ENCODE results near the gene FAM107B. TPM values are rescaled to one million over a fixed set of nuclear protein-coding genes. Genes with fewer than 3 reads are reported as not detected.

FAM107B gene
- total RNA-seq, 1 experiment from 2014 or later, result 61.6 TPM

DNA sequence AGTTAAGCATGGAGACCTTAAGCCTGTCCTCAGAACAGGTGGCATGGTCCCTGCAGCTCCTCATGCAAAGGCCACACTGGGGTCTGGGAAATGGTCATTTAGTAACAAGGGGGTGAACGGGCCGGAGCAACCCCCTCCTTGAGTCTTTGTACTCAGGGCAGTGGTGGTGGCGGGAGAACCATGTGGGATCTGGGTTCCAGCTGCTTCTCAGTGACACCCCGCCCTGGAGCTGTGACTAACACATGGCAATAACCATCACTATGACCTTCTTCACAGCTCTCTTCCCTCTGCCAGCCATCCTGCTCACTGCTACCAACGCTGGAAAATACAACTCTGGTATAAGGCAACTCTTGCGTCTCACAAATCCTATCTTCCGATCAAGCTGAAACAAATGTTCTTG, 240.5 kb downstream of the FAM107B start:
- Histone ChIP-seq H3K27ac (ENCODE audit: low read depth, low read length, poor library complexity, severe bottlenecking) (no peak overlapping the region), H3K4me3 (ENCODE audit: low read depth, low read length, poor library complexity, severe bottlenecking) (no peak overlapping the region), H3K4me1 (ENCODE audit: insufficient read depth, low read length, poor library complexity, severe bottlenecking) (no peaks in the 10 kb centered on the region), H3K36me3 (ENCODE audit: insufficient read depth, low read length, poor library complexity, severe bottlenecking) (peaks cover 7% of the 10 kb centered on the region), H3K9me3 (ENCODE audit: low read depth, low read length, poor library complexity, severe bottlenecking) (no peaks in the 10 kb centered on the region), H3K27me3 (replicated peaks; ENCODE audit: insufficient read depth, low read depth, low read length, poor library complexity) (no peaks in the 10 kb centered on the region)
- no peak for DNase-seq (ENCODE audit: low spot score)
- intact Hi-C loops (cut with micrococcal nuclease; ENCODE audit: unreplicated experiment), result loop anchor here (10.0 kb wide), 1 partner anchor 441 kb away; no protein-coding TSS in a partner anchor
- TF ChIP-seq EZH2 (IDR thresholded peaks at IDR 0.05; ENCODE audit: borderline replicate concordance, low read depth, low read length, poor library complexity, severe bottlenecking), result no peak
- TF ChIP-seq, protein P1, sequence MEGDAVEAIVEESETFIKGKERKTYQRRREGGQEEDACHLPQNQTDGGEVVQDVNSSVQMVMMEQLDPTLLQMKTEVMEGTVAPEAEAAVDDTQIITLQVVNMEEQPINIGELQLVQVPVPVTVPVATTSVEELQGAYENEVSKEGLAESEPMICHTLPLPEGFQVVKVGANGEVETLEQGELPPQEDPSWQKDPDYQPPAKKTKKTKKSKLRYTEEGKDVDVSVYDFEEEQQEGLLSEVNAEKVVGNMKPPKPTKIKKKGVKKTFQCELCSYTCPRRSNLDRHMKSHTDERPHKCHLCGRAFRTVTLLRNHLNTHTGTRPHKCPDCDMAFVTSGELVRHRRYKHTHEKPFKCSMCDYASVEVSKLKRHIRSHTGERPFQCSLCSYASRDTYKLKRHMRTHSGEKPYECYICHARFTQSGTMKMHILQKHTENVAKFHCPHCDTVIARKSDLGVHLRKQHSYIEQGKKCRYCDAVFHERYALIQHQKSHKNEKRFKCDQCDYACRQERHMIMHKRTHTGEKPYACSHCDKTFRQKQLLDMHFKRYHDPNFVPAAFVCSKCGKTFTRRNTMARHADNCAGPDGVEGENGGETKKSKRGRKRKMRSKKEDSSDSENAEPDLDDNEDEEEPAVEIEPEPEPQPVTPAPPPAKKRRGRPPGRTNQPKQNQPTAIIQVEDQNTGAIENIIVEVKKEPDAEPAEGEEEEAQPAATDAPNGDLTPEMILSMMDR (conservative IDR thresholded peaks at IDR 0.05; ENCODE audit: low read depth, low read length), result no peak
- BruUV-seq (replicated peaks), result no TSS peak
- POLR2A ChIA-PET (ENCODE audit: low non-redundant PET), result no interaction called here
- CTCF ChIA-PET, result no interaction called here

DNA sequence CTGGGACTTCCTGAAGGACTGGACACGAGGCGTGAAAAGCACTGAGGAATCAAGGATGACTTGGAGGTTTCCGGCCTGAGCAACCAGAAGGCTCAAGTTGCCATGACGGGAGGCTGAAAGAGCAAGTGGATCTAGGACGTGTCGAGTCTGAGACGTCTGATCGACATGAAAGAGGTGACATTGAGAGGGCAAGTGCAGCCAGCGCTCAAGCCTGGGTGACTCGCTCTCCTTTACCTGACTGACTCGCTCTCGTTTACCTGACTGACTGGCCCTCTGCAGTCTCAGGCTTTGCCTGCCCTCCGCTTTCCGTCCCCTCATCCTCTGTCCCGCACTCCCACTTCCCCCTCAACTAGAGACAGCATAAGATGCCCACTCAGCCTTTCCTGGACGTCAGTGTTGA, 241.4 kb downstream of the FAM107B start:
- TF ChIP-seq, protein P1 (conservative IDR thresholded peaks at IDR 0.05; ENCODE audit: low read depth, low read length), result no peak
- no peak for TF ChIP-seq EZH2 (IDR thresholded peaks at IDR 0.05; ENCODE audit: borderline replicate concordance, low read depth, low read length, poor library complexity, severe bottlenecking)
- no peak for DNase-seq (ENCODE audit: low spot score)
- H3K4me3 ChIP-seq (ENCODE audit: low read depth, low read length, poor library complexity, severe bottlenecking), result no peak overlapping the region
- POLR2A ChIA-PET (ENCODE audit: low non-redundant PET), result no interaction called here
- H3K4me1 ChIP-seq (ENCODE audit: insufficient read depth, low read length, poor library complexity, severe bottlenecking), result no peaks in the 10 kb centered on the region
- no peaks in the 10 kb centered on the region for H3K9me3 ChIP-seq (ENCODE audit: low read depth, low read length, poor library complexity, severe bottlenecking)
- no peaks in the 10 kb centered on the region for H3K27me3 ChIP-seq (replicated peaks; ENCODE audit: insufficient read depth, low read depth, low read length, poor library complexity)
- intact Hi-C loops (cut with micrococcal nuclease; ENCODE audit: unreplicated experiment), result loop anchor here (10.0 kb wide), 1 partner anchor 442 kb away; no protein-coding TSS in a partner anchor
- no TSS peak for BruUV-seq (replicated peaks)
- CTCF ChIA-PET, result no interaction called here
- H3K36me3 ChIP-seq (ENCODE audit: insufficient read depth, low read length, poor library complexity, severe bottlenecking), result peaks cover 7% of the 10 kb centered on the region
- H3K27ac ChIP-seq (ENCODE audit: low read depth, low read length, poor library complexity, severe bottlenecking), result no peak overlapping the region

DNA sequence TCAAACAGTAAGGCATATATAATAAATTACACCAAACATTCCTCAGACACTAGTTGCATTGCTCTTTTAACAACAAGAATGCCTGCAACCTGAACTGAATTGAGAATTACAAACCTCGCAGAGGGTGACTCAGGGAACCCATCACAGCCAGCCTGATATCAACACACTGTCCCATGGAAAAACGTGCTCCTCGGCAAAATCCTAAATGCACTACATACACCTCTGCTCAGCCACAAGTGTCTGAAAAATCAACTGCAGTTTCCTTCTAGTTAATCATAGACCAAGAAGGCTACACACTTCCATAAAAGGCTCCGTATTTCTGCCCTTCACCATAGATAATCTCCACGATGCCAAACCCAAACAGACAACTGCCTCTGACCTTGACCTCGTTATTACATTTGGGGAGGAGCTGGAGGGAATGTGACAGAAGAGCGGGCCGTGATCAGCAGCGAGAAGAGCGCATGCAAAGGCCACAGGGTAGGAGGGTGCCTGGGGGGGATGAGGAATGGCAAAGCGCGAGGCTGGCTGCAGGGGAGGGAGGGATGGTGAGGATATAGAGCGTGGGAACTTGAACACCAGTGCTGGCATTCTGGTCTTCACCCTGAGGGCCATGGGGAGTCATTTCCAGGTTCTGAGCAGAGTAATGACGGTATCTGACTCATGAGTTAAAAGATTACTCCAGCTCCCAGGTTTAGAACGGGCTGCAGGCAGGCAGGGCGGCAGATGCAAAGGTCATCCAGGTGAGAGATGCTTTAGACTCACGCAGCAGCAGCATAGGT, 242.0 kb downstream of the FAM107B start:
- BruUV-seq (replicated peaks), result no TSS peak
- ChIA-PET POLR2A (ENCODE audit: low non-redundant PET) (no interaction called here), CTCF (no interaction called here)
- no peaks in the 10 kb centered on the region for H3K9me3 ChIP-seq (ENCODE audit: low read depth, low read length, poor library complexity, severe bottlenecking)
- no peaks in the 10 kb centered on the region for H3K27me3 ChIP-seq (replicated peaks; ENCODE audit: insufficient read depth, low read depth, low read length, poor library complexity)
- no peak for DNase-seq (ENCODE audit: low spot score)
- H3K36me3 ChIP-seq (ENCODE audit: insufficient read depth, low read length, poor library complexity, severe bottlenecking), result peaks cover 7% of the 10 kb centered on the region
- no peaks in the 10 kb centered on the region for H3K4me1 ChIP-seq (ENCODE audit: insufficient read depth, low read length, poor library complexity, severe bottlenecking)
- no peak for TF ChIP-seq EZH2 (IDR thresholded peaks at IDR 0.05; ENCODE audit: borderline replicate concordance, low read depth, low read length, poor library complexity, severe bottlenecking)
- TF ChIP-seq, protein P1 (conservative IDR thresholded peaks at IDR 0.05; ENCODE audit: low read depth, low read length), result no peak
- no peak overlapping the region for H3K4me3 ChIP-seq (ENCODE audit: low read depth, low read length, poor library complexity, severe bottlenecking)
- H3K27ac ChIP-seq (ENCODE audit: low read depth, low read length, poor library complexity, severe bottlenecking), result no peak overlapping the region
- intact Hi-C loops (cut with micrococcal nuclease; ENCODE audit: unreplicated experiment), result loop anchor here (10.0 kb wide), 1 partner anchor 442 kb away; no protein-coding TSS in a partner anchor
